Natural killer cell (primary cell): ENCODE results near the gene CCSAP. TPM values are rescaled to one million over a fixed set of nuclear protein-coding genes. Genes with fewer than 3 reads are reported as not detected.

Experiments
- ATAC-seq, 3 donors: fragments of 150-1000 bp in 2 of 3; fragments of 200-7000 bp in 1 of 3; cut with Tn5 transposase; 1 replicate in 1 of 3; 2 replicates in 2 of 3; pipeline ENCODE4 v1.10.0; 2021; ENCODE audit warnings: mild to moderate bottlenecking in 2 of 3, moderate library complexity in 2 of 3
- DNase-seq, 2 donors: peaks; one replicate each; pipeline versions ENCODE4 v3.0.0 to v3.0.0-alpha.2; 2013 to 2021; ENCODE audit warnings: mixed read lengths in 1 of 2
- H3K27ac ChIP-seq: one replicate; pipeline ENCODE4 v1.5.1; 2013; ENCODE audit warnings: mild to moderate bottlenecking, low read length
- H3K27me3 ChIP-seq: one replicate; pipeline ENCODE4 v1.6.1; 2013; ENCODE audit warnings: low read length; ENCODE audit not compliant: control insufficient read depth, insufficient read depth
- H3K36me3 ChIP-seq: one replicate; pipeline ENCODE4 v1.6.1; 2013; ENCODE audit warnings: low read length; ENCODE audit not compliant: control insufficient read depth, insufficient read depth
- H3K4me1 ChIP-seq: one replicate; pipeline ENCODE4 v1.6.1; 2013; ENCODE audit warnings: low read length; ENCODE audit not compliant: control insufficient read depth, insufficient read depth
- H3K4me3 ChIP-seq: one replicate; pipeline ENCODE4 v1.5.1; 2013; ENCODE audit warnings: low read length
- H3K9me3 ChIP-seq: one replicate; pipeline ENCODE4 v1.6.1; 2013; ENCODE audit warnings: low read length; ENCODE audit not compliant: control insufficient read depth, insufficient read depth
- H3K27ac Mint-ChIP-seq, 2 donors: one replicate each; pipeline ENCODE4 v1.8.0; 2022; ENCODE audit warnings: mild to moderate bottlenecking in 2 of 2, mixed read lengths in 2 of 2, moderate library complexity in 1 of 2
- H3K27me3 Mint-ChIP-seq, 2 donors: one replicate each; pipeline ENCODE4 v1.8.0; 2022; ENCODE audit warnings: low read depth in 2 of 2, mixed read lengths in 2 of 2
- H3K36me3 Mint-ChIP-seq: one replicate; pipeline ENCODE4 v1.8.0; 2022; ENCODE audit warnings: mixed read lengths
- H3K4me1 Mint-ChIP-seq, 2 donors: one replicate each; pipeline ENCODE4 v1.8.0; 2022; ENCODE audit warnings: mixed read lengths in 2 of 2
- H3K4me3 Mint-ChIP-seq: one replicate; pipeline ENCODE4 v1.8.0; 2022; ENCODE audit warnings: mild to moderate bottlenecking, moderate library complexity, mixed read lengths
- H3K9me3 Mint-ChIP-seq, 2 donors: one replicate each; pipeline ENCODE4 v1.8.0; 2022; ENCODE audit warnings: mixed read lengths in 2 of 2
- CTCF ChIP-seq: fragments of 200-600 bp; IDR thresholded peaks from one replicate; pipeline ENCODE4 v1.8.0; 2022; ENCODE audit warnings: antibody characterized with exemption
- WGBS: methylation state at CpG from one replicate; pipeline ENCODE4 v1.1.7; 2013; ENCODE audit warnings: missing lambda C conversion rate; ENCODE audit not compliant: insufficient coverage; 5-methylcytosine and 5-hydroxymethylcytosine counted together
- intact Hi-C: fragments of 100-400 bp; cut with micrococcal nuclease; formaldehyde crosslinking; loops from one replicate; pipeline ENCODE4 v1.14.2; 2022
- total RNA-seq, 4 donors: library from RNA; stranded (reverse); fragments of 120-200 nt in 1 of 4; gene quantifications; one replicate each; pipeline versions ENCODE4 v1.2.3 to v1.2.4, GENCODE V29; 2013 to 2022

CCSAP gene
- total RNA-seq, 3 donors from 2014 or later (not counting 1 experiment from before 2014, with no cell fraction given) = 6.8 to 14.0 (median 10.2) TPM

GRCh38 chr1:229381234-229381633 lies 38.4 kb upstream of the CCSAP start:
- intact Hi-C loops = no loop called here
- Mint-ChIP-seq H3K4me3 (no peak overlapping the region), H3K9me3 (no peaks in the 10 kb centered on the region), H3K36me3 (no peaks in the 10 kb centered on the region), H3K4me1 (no peaks in the 10 kb centered on the region), H3K27ac (no peak overlapping the region), H3K27me3 (peaks cover 6 to 9% of the 10 kb centered on the region in 2 donors)
- Histone ChIP-seq H3K27me3 (no peaks in the 10 kb centered on the region), H3K27ac (no peak overlapping the region), H3K9me3 (no peaks in the 10 kb centered on the region), H3K4me3 (no peak overlapping the region), H3K4me1 (no peaks in the 10 kb centered on the region), H3K36me3 (no peaks in the 10 kb centered on the region)
- no peak for TF ChIP-seq CTCF
- ATAC-seq = no peak
- WGBS = 81% methylated on average over 6 of the region's 8 CpGs
- no peak for DNase-seq

DNA sequence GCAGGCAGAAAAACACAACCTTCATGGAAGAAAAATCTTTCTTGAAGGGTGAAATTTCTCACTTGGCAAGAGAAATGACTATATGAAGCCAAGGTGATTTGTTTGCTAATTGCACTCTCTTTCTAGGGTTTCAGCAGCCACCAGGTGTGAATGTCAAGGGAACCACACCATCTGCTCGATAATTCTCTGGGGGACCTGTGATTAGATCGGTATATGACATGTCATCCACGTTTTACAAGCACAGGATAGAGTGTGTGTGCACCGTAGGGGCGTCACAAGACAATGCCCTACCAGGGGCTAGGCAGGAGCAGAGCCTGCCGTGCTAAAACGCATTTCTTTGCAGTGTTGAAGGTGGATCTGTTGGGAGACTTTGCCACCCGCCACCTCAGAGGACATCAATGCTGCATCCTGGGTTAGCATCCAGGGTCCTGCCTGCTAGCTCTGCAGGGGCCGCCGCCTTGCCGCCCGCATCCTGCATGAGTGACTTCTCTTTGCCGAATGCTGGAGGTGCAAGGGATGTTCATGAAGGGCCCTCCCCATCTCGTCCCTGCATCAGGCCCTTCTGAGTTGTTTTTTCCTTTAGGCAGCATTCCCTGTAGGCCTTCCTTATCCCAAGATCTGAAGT lies 37.8 kb upstream of the CCSAP start:
- Mint-ChIP-seq H3K36me3 (no peaks in the 10 kb centered on the region), H3K27ac (no peak overlapping the region), H3K4me3 (no peak overlapping the region), H3K4me1 (no peaks in the 10 kb centered on the region), H3K9me3 (no peaks in the 10 kb centered on the region), H3K27me3 (peaks cover 6 to 9% of the 10 kb centered on the region in 2 donors)
- Histone ChIP-seq H3K4me1 (no peaks in the 10 kb centered on the region), H3K9me3 (no peaks in the 10 kb centered on the region), H3K27ac (no peak overlapping the region), H3K4me3 (no peak overlapping the region), H3K36me3 (no peaks in the 10 kb centered on the region), H3K27me3 (no peaks in the 10 kb centered on the region)
- no peak for TF ChIP-seq CTCF
- WGBS = 76% methylated on average over 14 of the region's 14 CpGs
- no peak for DNase-seq
- no peak for ATAC-seq
- intact Hi-C loops = no loop called here

DNA sequence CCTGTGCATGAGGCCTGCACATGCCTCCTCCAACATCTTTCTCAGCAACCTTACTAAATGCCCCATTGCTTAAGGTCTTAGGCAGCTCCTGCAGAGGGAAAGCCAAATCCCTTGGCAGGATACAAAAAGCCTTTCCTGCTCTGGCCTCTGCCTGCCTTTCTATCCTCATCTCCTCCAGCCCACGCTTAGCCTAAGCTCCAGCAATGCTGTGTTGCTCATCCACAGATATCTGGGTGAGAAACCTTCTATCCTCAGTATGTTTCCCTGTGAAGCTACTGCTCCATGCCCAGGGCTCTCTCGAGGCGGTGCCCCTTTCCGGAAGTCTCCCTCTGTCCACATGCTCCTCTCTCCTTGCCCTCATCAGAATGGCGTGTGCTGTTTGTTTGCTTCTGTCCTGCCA lies 37.0 kb upstream of the CCSAP start:
- no peak for TF ChIP-seq CTCF
- Histone ChIP-seq H3K36me3 (no peaks in the 10 kb centered on the region), H3K4me1 (no peaks in the 10 kb centered on the region), H3K27ac (no peak overlapping the region), H3K4me3 (no peak overlapping the region), H3K9me3 (no peaks in the 10 kb centered on the region), H3K27me3 (no peaks in the 10 kb centered on the region)
- no peaks in the 10 kb centered on the region for H3K9me3 Mint-ChIP-seq
- H3K36me3 Mint-ChIP-seq = no peaks in the 10 kb centered on the region
- DNase-seq = no peak
- no peak overlapping the region for H3K27ac Mint-ChIP-seq
- intact Hi-C loops = no loop called here
- 81% methylated on average over 5 of the region's 5 CpGs for WGBS
- no peaks in the 10 kb centered on the region for H3K4me1 Mint-ChIP-seq
- no peak for ATAC-seq
- H3K4me3 Mint-ChIP-seq = no peak overlapping the region
- H3K27me3 Mint-ChIP-seq = peaks cover 6 to 9% of the 10 kb centered on the region in 2 donors
